BE2C (cell line): ENCODE measurements around the gene MYRIP.
A peak's percentile ranks its signal among the peaks of the same experiment; 100 is the strongest.

Source experiments
- DNase-seq: peaks from one replicate; pipeline ENCODE4 v3.0.0-alpha.2; 2020
- H3K27me3 ChIP-seq: fragments of 250-450 bp; sonication (Bioruptor Pico); 2 replicates; pipeline ENCODE4 v1.5.1; 2020; ENCODE audit warnings: mild to moderate bottlenecking
- H3K36me3 ChIP-seq: fragments of 250-450 bp; sonication (Bioruptor Pico); 2 replicates; pipeline ENCODE4 v1.5.1; 2020; ENCODE audit warnings: mild to moderate bottlenecking
- H3K4me1 ChIP-seq: fragments of 250-450 bp; sonication (Bioruptor Pico); 2 replicates; pipeline ENCODE4 v1.5.1; 2020
- H3K4me3 ChIP-seq: 2 replicates; pipeline ENCODE4 v1.5.1; 2011; ENCODE audit warnings: low read depth, low read length
- H3K9me3 ChIP-seq: fragments of 250-450 bp; sonication (Bioruptor Pico); 2 replicates; pipeline ENCODE4 v1.5.1; 2020
- CTCF ChIP-seq: IDR thresholded peaks from 2 replicates; pipeline ENCODE4 v1.5.1; 2012; ENCODE audit warnings: mild to moderate bottlenecking, low read depth, low read length

MYRIP gene

GRCh38 chr3:39879581-39879980 lies 70.2 kb downstream of the MYRIP start:
- no peaks in the 10 kb centered on the region for H3K4me1 ChIP-seq
- no peak overlapping the region for H3K4me3 ChIP-seq
- no peaks in the 10 kb centered on the region for H3K36me3 ChIP-seq
- peak; percentile 15 for DNase-seq
- no peaks in the 10 kb centered on the region for H3K27me3 ChIP-seq
- no peaks in the 10 kb centered on the region for H3K9me3 ChIP-seq
- no peak for TF ChIP-seq CTCF

- H3K4me3 ChIP-seq, result no peak overlapping the region
These were observed 72.7 kb downstream of the MYRIP start for GRCh38 chr3:39882111-39882510.

DNA sequence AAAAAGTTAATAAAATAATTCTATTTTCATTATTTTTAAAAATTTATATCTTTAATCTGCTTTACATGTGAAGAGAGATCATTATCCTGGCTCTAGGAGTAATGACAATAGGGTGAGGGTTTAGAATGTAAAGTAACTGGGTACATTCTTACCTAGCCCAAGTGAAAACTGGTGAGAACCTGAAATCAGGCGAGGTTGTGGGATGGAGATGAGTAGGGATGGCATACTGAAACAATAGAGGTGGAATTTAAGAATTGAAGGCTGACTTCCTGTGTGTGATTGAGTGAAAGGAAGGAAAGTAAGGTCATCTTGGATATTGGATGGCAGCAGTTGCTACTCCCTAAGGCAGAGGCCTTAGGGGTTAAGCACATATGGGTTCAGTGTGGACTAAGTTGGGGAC lies 82.7 kb downstream of the MYRIP start:
- H3K4me1 ChIP-seq, result no peaks in the 10 kb centered on the region
- no peak for DNase-seq
- no peak for TF ChIP-seq CTCF
- H3K9me3 ChIP-seq, result no peaks in the 10 kb centered on the region
- H3K4me3 ChIP-seq, result no peak overlapping the region
- H3K36me3 ChIP-seq, result no peaks in the 10 kb centered on the region
- H3K27me3 ChIP-seq, result no peaks in the 10 kb centered on the region

More at GRCh38 chr3:39882111-39882510, 72.7 kb downstream of the MYRIP start:
- Histone ChIP-seq H3K36me3 (no peaks in the 10 kb centered on the region), H3K27me3 (no peaks in the 10 kb centered on the region), H3K9me3 (no peaks in the 10 kb centered on the region), H3K4me1 (no peaks in the 10 kb centered on the region)
- TF ChIP-seq CTCF, result no peak
- DNase-seq, result no peak

DNA sequence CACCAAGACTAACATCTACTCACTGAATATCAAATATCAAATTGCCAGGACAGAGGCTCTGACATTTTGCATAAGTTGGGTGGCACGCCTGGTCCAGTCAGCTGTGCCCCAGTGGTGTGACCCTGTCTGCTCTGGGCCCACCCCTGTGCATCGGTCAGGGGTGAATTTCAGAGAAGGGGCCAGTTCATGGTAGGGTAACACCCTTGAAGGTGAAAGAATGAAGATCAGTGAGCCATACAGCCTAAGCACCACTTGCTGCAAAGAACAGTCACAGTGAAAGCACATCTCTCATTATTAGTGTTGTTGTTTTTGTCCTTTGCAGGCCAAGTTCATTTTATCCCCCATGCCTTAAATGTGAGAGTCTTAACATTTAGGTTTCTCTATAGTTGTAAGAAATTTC lies 86.8 kb downstream of the MYRIP start:
- Histone ChIP-seq H3K27me3 (no peaks in the 10 kb centered on the region), H3K36me3 (no peaks in the 10 kb centered on the region), H3K9me3 (no peaks in the 10 kb centered on the region), H3K4me1 (no peaks in the 10 kb centered on the region), H3K4me3 (no peak overlapping the region)
- no peak for TF ChIP-seq CTCF
- no peak for DNase-seq

- Histone ChIP-seq H3K9me3 (no peaks in the 10 kb centered on the region), H3K4me3 (no peak overlapping the region), H3K27me3 (no peaks in the 10 kb centered on the region), H3K4me1 (no peaks in the 10 kb centered on the region), H3K36me3 (no peaks in the 10 kb centered on the region)
- TF ChIP-seq CTCF, result no peak
- DNase-seq, result no peak
These were observed 91.1 kb downstream of the MYRIP start for GRCh38 chr3:39900462-39901002.

DNA sequence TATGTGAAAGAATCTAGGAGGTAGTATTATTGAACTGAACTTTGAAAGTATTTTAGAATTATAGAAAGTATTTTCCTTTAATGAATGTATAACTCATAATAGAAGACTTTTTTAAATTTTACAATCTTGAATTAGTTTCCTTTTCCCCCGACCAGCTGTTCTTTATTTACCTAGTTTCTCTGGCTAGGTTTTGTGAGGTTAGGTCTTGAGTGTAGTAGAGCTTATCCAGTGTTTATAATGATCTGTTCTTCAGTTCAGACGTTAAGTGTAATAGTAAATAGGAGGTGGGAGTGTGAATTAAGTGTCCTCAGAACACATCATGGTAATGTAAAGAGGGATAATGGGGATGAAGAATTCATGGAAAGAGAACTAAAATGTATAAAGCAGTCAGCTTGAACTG lies 93.8 kb downstream of the MYRIP start:
- DNase-seq, result no peak
- no peaks in the 10 kb centered on the region for H3K9me3 ChIP-seq
- TF ChIP-seq CTCF, result no peak
- H3K36me3 ChIP-seq, result no peaks in the 10 kb centered on the region
- H3K4me3 ChIP-seq, result no peak overlapping the region
- no peaks in the 10 kb centered on the region for H3K27me3 ChIP-seq
- 0 out of 2 replicates have a peak, but pooled peaks cover 5% of the 10 kb centered on the region for H3K4me1 ChIP-seq
